GM19324 (cell line): Measurements from ENCODE around the gene MANF.
A peak's percentile ranks its signal among the peaks of the same experiment; 100 is the strongest.

Source experiments
- ATAC-seq: cut with Tn5 transposase; IDR thresholded peaks from one replicate; pipeline ENCODE4 v1.9.1; 2021; ENCODE audit warnings: mild to moderate bottlenecking, moderate library complexity; ENCODE audit not compliant: unreplicated experiment, low FRiP score

MANF gene

DNA sequence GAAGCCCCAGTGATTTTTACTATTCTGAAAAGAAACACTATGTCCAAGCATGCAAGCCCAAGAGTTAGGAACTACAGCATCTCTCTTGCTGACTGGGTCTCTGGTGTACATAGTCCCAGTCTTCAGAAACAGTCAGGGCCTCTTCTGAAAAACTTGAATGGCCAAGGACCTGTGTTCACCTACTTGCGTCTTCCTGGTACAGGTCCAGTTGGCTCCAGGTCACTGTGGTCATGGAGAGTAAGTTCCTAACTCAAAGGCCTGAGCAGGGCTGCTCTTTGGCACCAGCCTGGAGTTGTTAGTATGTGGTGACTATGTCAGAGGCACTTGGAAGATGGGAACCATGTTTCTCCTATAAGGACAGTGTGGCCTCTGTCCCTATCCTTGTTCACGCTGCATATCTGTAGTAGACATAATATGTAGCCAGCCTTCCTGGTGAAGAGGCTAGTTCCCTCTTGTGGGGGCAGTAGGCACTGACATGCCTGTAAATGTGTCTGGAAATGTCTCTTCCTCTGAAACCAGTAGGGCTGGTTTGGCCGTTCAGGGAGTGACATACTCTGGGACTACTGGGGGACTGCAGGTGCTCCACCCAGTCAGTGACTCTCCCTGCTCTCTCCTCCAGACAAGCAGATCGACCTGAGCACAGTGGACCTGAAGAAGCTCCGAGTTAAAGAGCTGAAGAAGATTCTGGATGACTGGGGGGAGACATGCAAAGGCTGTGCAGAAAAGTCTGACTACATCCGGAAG is 3.4 kb downstream of the MANF start:
- no peak for ATAC-seq

DNA sequence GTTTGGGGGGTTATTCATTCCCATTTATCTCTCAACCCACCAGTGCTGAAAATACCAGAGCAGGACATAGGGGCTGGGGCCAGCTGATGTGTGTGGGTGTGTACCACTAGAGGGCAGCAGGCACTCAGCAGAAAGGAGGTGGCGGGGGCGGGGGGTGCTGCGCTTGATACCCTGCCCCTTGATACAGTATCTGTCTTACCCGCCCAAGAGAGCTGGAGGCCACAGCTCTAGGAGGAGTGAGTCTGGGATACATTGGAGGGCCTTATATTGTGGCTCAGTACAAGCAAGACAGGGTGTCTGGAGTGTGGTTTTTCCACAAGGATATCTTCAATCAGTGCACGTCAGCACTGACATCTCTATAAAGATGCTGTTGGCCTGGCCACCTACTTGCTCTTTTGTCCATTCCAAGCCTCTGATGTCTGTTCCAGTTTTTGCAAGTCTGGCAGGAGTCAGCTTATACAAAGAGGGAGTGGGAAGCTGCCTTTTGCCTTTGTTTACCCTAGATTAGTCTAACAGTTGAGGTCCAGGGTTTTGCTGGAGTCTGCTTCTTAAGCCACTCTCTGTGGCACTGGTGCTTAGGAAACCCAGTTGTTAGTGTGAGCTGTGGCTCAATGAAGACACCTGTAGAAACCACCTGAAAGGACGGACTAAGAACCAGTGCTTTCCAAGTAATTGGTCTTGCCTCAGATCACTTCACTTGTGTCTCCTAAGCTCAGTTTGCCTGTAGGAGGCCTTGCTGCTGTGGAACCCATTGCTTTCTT is 4.5 kb downstream of the MANF start:
- no peak for ATAC-seq

GRCh38 chr3:51390246-51391074 is 5.4 kb downstream of the MANF start:
- no peak for ATAC-seq

- ATAC-seq, result peak; percentile 94
These were observed 6.0 kb downstream of the MANF start, which contains the start of gene RBM15B for GRCh38 chr3:51391075-51391565. Gene RBM15B (plus strand): TSS chr3:51391285. CDS start chr3:51391400, 115 bp downstream.

GRCh38 chr3:51391566-51392354 is 6.7 kb downstream of the MANF start:
- peak; percentile 17 for ATAC-seq

DNA sequence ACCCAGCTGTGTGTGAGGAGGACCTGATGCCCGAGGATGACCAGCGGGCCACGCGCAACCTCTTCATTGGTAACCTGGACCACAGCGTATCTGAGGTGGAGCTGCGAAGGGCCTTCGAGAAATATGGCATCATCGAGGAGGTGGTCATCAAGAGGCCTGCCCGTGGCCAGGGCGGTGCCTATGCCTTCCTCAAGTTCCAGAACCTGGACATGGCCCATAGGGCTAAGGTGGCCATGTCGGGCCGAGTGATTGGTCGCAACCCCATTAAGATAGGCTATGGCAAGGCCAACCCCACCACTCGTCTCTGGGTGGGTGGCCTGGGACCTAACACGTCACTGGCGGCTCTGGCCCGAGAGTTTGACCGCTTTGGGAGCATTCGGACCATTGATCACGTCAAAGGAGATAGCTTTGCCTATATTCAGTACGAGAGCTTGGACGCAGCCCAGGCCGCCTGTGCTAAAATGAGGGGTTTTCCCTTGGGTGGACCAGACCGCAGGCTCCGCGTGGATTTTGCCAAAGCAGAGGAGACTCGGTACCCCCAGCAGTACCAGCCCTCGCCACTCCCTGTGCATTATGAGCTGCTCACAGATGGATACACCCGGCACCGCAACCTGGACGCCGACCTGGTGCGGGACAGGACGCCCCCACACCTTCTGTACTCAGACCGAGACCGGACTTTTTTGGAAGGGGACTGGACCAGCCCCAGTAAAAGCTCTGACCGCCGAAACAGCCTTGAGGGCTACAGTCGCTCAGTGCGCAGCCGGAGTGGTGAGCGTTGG is 7.5 kb downstream of the MANF start:
- no peak for ATAC-seq

DNA sequence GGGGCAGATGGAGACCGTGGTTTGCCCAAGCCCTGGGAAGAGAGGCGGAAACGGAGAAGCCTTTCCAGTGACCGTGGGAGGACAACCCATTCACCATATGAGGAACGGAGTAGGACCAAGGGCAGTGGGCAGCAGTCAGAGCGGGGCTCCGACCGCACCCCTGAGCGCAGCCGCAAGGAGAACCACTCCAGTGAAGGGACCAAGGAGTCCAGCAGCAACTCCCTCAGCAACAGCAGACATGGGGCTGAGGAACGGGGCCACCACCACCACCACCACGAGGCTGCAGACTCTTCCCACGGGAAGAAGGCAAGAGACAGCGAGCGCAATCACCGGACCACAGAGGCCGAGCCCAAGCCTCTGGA is 8.0 kb downstream of the MANF start:
- no peak for ATAC-seq

DNA sequence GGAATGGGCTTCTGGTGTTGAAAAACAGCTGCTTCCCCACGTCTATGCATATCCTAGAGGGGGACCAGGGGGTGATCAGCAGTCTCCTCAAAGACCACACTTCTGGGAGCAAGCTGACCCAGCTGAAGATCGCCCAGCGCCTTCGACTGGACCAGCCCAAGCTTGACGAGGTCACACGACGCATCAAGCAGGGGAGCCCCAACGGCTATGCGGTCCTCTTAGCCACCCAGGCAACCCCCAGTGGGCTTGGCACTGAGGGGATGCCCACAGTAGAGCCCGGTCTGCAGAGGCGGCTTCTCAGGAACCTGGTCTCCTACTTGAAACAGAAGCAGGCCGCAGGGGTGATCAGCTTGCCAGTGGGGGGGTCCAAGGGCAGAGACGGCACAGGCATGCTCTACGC is 8.5 kb downstream of the MANF start:
- no peak for ATAC-seq

- ATAC-seq, result no peak
These were observed 9.4 kb downstream of the MANF start for GRCh38 chr3:51394541-51394940.

DNA sequence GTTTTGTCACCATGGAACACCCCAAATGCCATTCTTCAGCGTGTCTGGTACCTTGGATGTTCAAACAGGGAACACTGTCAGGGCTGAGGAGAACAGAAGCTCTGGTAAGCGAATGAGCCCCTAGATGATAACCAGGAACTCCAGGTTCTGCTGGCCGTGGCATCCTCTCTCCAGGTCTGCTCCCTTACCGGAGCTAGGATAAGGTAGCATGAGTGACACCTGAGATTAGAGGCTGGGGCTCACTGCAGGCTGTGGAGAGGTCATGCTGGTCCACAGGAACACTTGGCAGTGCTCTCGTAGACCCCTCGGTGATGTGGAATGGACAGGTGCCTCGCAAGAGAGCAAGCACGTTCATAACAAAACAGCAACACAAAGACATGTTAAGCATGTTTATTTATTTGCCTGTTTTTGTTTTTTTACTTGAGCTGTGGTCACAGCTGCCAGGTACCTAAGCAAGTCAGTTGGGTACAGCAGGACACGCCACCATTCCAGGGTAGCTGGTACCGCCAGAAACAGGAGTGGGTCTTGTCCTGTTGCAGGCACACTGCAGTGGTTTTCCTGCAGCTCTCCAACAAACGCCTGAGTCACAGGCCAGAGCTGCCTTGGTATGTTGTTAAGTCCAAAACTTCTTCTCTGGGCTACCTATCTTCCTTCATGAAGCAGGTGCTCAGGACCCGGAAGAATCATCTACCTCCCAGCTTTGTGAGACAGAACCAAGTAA is 10.6 kb downstream of the MANF start:
- no peak for ATAC-seq

GRCh38 chr3:51396401-51396800 is 11.3 kb downstream of the MANF start:
- ATAC-seq, result no peak

DNA sequence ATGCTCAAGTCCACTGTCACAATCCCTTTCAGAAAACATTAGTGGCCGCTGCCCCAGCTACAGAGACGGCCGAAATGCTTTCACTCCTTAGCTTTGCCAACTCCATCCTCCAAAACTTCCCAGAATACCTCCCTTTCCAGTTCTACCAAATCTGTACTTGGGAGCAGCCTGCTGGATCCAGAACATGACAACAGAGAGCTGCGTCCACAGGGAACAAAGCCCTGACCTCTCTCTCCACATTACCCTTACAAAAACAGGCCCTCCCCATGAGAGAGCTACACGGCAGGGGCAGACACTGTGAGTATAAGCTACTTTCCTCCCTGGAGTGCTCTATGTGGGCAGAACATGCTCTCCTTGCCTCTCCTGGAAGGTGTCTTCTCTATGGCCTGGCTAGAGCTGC is 12.3 kb downstream of the MANF start:
- no peak for ATAC-seq

DNA sequence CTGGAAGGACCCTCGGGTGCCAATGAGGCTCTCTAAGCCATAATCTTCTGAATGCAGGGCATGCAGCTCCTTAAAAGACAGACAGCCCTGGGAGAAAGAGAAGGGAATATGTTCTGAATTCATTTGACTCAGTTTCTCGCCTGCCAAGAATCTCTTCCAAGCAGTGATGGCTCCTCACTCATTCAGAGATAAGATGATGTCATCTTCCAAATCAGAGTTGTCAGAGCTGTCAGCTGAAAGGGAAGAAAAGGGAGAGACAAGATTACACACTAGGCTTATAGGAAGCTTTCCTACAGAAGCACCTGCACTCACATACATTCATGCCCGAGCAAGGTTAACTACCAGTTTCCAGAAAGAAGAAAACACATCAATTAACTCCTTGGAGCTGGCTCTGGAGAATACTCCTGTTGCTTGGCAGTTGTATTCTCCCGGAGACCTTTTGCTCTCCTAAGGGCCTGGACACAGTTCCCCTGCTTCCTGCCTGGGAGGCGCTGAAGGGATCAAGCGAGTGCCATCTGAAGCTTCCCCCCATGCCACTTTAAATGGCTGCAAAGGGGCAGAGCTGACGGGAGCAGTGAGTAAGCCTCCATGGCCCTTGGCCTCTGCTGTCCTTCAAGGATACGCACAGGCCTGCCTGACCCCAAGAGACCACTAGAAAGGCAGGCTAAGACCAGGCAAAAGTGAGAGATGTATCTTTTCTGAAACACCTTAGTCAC is 13.7 kb downstream of the MANF start:
- no peak for ATAC-seq

GRCh38 chr3:51400166-51400565 is 15.1 kb downstream of the MANF start:
- no peak for ATAC-seq

GRCh38 chr3:51401735-51402134 is 16.6 kb downstream of the MANF start:
- ATAC-seq, result no peak

- ATAC-seq, result no peak
These were observed 18.6 kb downstream of the MANF start for GRCh38 chr3:51403675-51404074.

DNA sequence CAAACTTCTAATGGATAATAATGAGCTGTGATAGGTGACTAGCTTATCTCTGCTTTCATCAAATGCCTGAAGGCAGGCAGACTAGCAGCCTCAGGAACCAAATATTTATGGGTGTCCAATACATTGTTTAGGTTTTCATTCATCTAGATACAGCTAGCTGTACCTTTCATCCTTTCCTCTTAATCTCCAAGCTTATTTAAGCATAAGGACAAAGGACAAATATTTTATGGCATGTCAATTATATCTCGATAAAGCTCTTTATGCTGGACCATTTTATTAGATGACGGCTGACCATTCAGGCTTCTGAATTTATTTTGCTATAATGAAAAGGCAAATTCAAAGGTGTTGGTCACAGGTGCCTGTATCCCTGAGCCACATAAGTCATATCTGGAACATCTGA is 22.9 kb downstream of the MANF start:
- ATAC-seq, result no peak

GRCh38 chr3:51408813-51409212 is 23.7 kb downstream of the MANF start:
- ATAC-seq, result no peak
